H1 (cell line): ENCODE measurements around the gene FARS2. TPM values are rescaled to one million over a fixed set of nuclear protein-coding genes. Genes with fewer than 3 reads are reported as not detected.

ENCODE experiments used
- CHD2 ChIP-seq: IDR thresholded peaks from 2 replicates; pipeline ENCODE4 v1.6.1; 2012; ENCODE audit warnings: low read length, improper control_type of control experiment
- CHD7 ChIP-seq: fragments of 300-600 bp; sonication (generic); IDR thresholded peaks from 2 replicates; pipeline ENCODE4 v1.7.1; 2012; ENCODE audit warnings: low read length, moderate library complexity, mild to moderate bottlenecking, inconsistent platforms; ENCODE audit not compliant: insufficient replicate concordance
- EP300 ChIP-seq, 2 experiments: IDR thresholded peaks; 1 replicate in 1 of 2; 2 replicates in 1 of 2; pipeline ENCODE4 v1.6.1; 2011 to 2012; ENCODE audit warnings: low read depth in 2 of 2, low read length in 2 of 2, mild to moderate bottlenecking in 2 of 2, borderline replicate concordance in 1 of 2, inconsistent platforms in 1 of 2, moderate library complexity in 1 of 2
- TAF1 ChIP-seq: IDR thresholded peaks from 2 replicates; pipeline ENCODE4 v1.6.1; 2011; ENCODE audit warnings: mild to moderate bottlenecking, low read depth, low read length
- TBP ChIP-seq: IDR thresholded peaks from 2 replicates; pipeline ENCODE4 v1.6.1; 2011; ENCODE audit warnings: low read depth, low read length, improper control_type of control experiment
- polyA plus RNA-seq, 7 experiments: library from polyadenylated mRNA; depleted of rRNA in 3 of 7; stranded (reverse) in 5 of 7; unstranded in 2 of 7; fragments of >200 nt in 5 of 7; fragments of 200-250 nt in 2 of 7; gene quantifications; 1 replicate in 5 of 7; 2 replicates in 1 of 7; 4 replicates in 1 of 7; pipeline versions ENCODE4 v1.2.1 to v1.2.3, GENCODE V29; 2011 to 2013; ENCODE audit warnings: missing spikeins in 2 of 7, mixed read lengths in 2 of 7
- total RNA-seq: library from RNA; stranded (reverse); fragmentation: NEBNext Ultra II Directional; extraction: Animal tissue kit (Norgen Biotek cat#: 25700); gene quantifications from 2 replicates; pipeline ENCODE4 v1.2.1, GENCODE V29; 2021

Gene FARS2
- total and polyA plus RNA-seq, 2 of the 8 experiments (the other 6 are each of a cell fraction or from before 2014, with no cell fraction given): 11.7 to 14.4 TPM

- TF ChIP-seq CHD7 (no peak), EP300 (IDR thresholded peaks at IDR 0.05; ENCODE audit: borderline replicate concordance in 1 of 2, low read depth in 2 of 2, low read length in 2 of 2) (no peak), TAF1 (no peak), TBP (no peak), CHD2 (no peak)
Observed at GRCh38 chr6:5701174-5701573, 439.9 kb downstream of the FARS2 start (continued).
